ENCODE data around the gene ADNP2. TPM values are rescaled to one million over a fixed set of nuclear protein-coding genes. Genes with fewer than 3 reads are reported as not detected.

The ADNP2 gene
- total and polyA plus RNA-seq, 2 of the 13 experiments (the other 11 are each of a cell fraction or from before 2014, with no cell fraction given), result 10.8 to 25.5 TPM

GRCh38 chr18:80107426-80107825 lies 1.6 kb upstream of the ADNP2 start:
- Histone ChIP-seq H3K36me3 (replicated peaks in 1 of 2; ENCODE audit: control insufficient read depth in 1 of 2, insufficient read depth in 2 of 2, low read length in 2 of 2) (no peaks in the 10 kb centered on the region), H3K79me2 (ENCODE audit: insufficient read depth, low read length) (peaks cover 30% of the 10 kb centered on the region), H3K4me1 (ENCODE audit: insufficient read depth, low read length) (peaks cover 83% of the 10 kb centered on the region), H3K9ac (ENCODE audit: insufficient read depth, low read depth, low read length) (no peak overlapping the region), H3K27me3 (ENCODE audit: control insufficient read depth in 1 of 2, insufficient read depth in 2 of 2, low read length in 2 of 2) (no peaks in the 10 kb centered on the region), H3K4me2 (ENCODE audit: low read depth, low read length) (peak overlapping the region; percentile 87), H3K4me3 (replicated peaks in 1 of 3; ENCODE audit: insufficient read depth in 1 of 3, low read depth in 2 of 3, low read length in 3 of 3) (peak overlapping the region; percentile 20 to 51 (median 27); a peak in 3 of 6 replicates), H4K20me1 (ENCODE audit: insufficient read depth, low read length) (peaks cover 25% of the 10 kb centered on the region), H2AFZ (ENCODE audit: low read length) (no peak overlapping the region), H3K9me3 (ENCODE audit: low read length) (no peaks in the 10 kb centered on the region), H3K27ac (ENCODE audit: extremely low read length, insufficient read depth, low read length) (no peak overlapping the region)
- intact Hi-C loops (cut with micrococcal nuclease; ENCODE audit: unreplicated experiment), result no loop called here
- CTCF ChIA-PET (ENCODE audit: low intra/inter-chr PET ratio, low total read pairs), result no interaction called here
- POLR2A ChIA-PET, result no interaction called here
- DNase-seq (ENCODE audit: low spot score) (no peak), ATAC-seq (no peak), FAIRE-seq (no peak)
- WGBS (ENCODE audit: low lambda C conversion rate), result 39% methylated on average over 10 of the region's 10 CpGs
- 0 out of 2 replicates have a peak, but pooled peaks have one; percentile 11 for TF ChIP-seq PATZ1 (CRISPR knock-in tag; IDR thresholded peaks at IDR 0.05)
- no peak for TF ChIP-seq ZNF253 (CRISPR knock-in tag; IDR thresholded peaks at IDR 0.05; ENCODE audit: borderline replicate concordance)
- in situ Hi-C loops (cut with HindIII; ENCODE audit: extremely low pct_ligation_motif_present, low pct_unique_long_range_greater_than_20kb), result loop anchor here (10.0 kb wide), 1 partner anchor 173 kb away; no protein-coding TSS in a partner anchor
- no TSS peak for BruUV-seq (replicated peaks)

- FAIRE-seq (no peak), ATAC-seq (no peak), DNase-seq (ENCODE audit: low spot score) (no peak)
- POLR2A ChIA-PET, result interaction anchor here (0.8 to 1.2 kb wide), 6 partner anchors 74 to 174 kb away, joined by 3 to 18 read pairs (median 6); partner anchors contain the start of genes HSBP1L1, RBFA and TXNL4A
- Histone ChIP-seq H3K27ac (ENCODE audit: extremely low read length, insufficient read depth, low read length) (no peak overlapping the region), H3K4me3 (replicated peaks in 1 of 3; ENCODE audit: insufficient read depth in 1 of 3, low read depth in 2 of 3, low read length in 3 of 3) (peak overlapping the region in 1 of 3 experiments; percentile 79; a peak in 2 of 6 replicates), H3K36me3 (replicated peaks in 1 of 2; ENCODE audit: control insufficient read depth in 1 of 2, insufficient read depth in 2 of 2, low read length in 2 of 2) (no peaks in the 10 kb centered on the region), H3K79me2 (ENCODE audit: insufficient read depth, low read length) (peaks cover 37% of the 10 kb centered on the region), H4K20me1 (ENCODE audit: insufficient read depth, low read length) (peaks cover 32% of the 10 kb centered on the region), H3K4me2 (ENCODE audit: low read depth, low read length) (peak overlapping the region; percentile 87), H3K4me1 (ENCODE audit: insufficient read depth, low read length) (peaks cover 89% of the 10 kb centered on the region), H3K27me3 (ENCODE audit: control insufficient read depth in 1 of 2, insufficient read depth in 2 of 2, low read length in 2 of 2) (no peaks in the 10 kb centered on the region), H3K9me3 (ENCODE audit: low read length) (no peaks in the 10 kb centered on the region), H2AFZ (ENCODE audit: low read length) (no peak overlapping the region), H3K9ac (ENCODE audit: insufficient read depth, low read depth, low read length) (no peak overlapping the region)
- intact Hi-C loops (cut with micrococcal nuclease; ENCODE audit: unreplicated experiment) (no loop called here), in situ Hi-C loops (cut with HindIII; ENCODE audit: extremely low pct_ligation_motif_present, low pct_unique_long_range_greater_than_20kb) (loop anchor here (10.0 kb wide), 1 partner anchor 173 kb away; no protein-coding TSS in a partner anchor)
- no TSS peak for BruUV-seq (replicated peaks)
- CTCF ChIA-PET (ENCODE audit: low intra/inter-chr PET ratio, low total read pairs), result no interaction called here
- WGBS (ENCODE audit: low lambda C conversion rate), result 86% methylated on average over 23 of the region's 23 CpGs
- TF ChIP-seq SP4 (CRISPR knock-in tag; IDR thresholded peaks at IDR 0.05), result 0 out of 2 replicates have a peak, but pooled peaks have one; percentile 21
- TF ChIP-seq ZNF512B (CRISPR knock-in tag; IDR thresholded peaks at IDR 0.05; ENCODE audit: borderline replicate concordance), result no peak
- TF ChIP-seq ZNF547 (CRISPR knock-in tag; IDR thresholded peaks at IDR 0.05), result no peak
- peak; percentile 66 for TF ChIP-seq ZNF687 (CRISPR knock-in tag; IDR thresholded peaks at IDR 0.05)
Observed at GRCh38 chr18:80108121-80108536, 933 bp upstream of the ADNP2 start.
